ENCODE measurements around the gene MAPK8IP3. TPM values are rescaled to one million over a fixed set of nuclear protein-coding genes. Genes with fewer than 3 reads are reported as not detected.
A peak's percentile ranks its signal among the peaks of the same experiment; 100 is the strongest.

MAPK8IP3 gene
- polyA plus RNA-seq, 1 experiment = 22.5 TPM

DNA sequence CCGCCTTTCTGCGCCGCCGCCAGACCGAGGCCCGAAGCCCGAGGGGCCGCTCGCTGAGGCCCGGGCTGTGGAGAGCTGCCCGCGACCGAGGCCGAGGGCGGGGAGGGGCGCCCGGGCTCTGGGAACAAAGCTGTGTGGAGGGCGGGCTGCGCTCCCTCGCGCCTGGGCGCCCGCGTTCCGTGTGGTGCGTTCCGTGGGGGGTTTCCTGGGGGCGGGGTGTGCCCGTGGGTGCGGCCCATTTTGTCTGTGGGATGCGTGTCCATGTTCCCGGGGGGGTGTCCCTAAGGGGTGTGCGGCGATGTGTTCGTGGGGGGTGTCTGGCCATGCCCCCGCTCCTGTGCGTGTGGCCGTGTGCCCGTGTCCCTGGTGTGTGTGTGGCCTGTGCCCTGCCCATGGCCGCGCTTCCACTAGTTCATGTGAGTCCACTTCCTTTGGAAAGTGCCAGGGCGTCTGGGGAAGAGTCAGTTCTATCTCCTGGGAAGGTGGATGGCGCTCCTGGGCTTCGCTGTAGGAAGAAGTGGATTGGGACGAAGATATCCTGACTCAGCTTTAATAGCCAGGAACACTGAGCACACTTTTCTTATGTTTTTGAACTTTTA lies 27.4 kb upstream of the MAPK8IP3 start:
- H3K36me3 ChIP-seq (ENCODE audit: control insufficient read depth, insufficient read depth, low read length) = peaks cover 13% of the 10 kb centered on the region
- TF ChIP-seq, protein P1, sequence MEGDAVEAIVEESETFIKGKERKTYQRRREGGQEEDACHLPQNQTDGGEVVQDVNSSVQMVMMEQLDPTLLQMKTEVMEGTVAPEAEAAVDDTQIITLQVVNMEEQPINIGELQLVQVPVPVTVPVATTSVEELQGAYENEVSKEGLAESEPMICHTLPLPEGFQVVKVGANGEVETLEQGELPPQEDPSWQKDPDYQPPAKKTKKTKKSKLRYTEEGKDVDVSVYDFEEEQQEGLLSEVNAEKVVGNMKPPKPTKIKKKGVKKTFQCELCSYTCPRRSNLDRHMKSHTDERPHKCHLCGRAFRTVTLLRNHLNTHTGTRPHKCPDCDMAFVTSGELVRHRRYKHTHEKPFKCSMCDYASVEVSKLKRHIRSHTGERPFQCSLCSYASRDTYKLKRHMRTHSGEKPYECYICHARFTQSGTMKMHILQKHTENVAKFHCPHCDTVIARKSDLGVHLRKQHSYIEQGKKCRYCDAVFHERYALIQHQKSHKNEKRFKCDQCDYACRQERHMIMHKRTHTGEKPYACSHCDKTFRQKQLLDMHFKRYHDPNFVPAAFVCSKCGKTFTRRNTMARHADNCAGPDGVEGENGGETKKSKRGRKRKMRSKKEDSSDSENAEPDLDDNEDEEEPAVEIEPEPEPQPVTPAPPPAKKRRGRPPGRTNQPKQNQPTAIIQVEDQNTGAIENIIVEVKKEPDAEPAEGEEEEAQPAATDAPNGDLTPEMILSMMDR (IDR thresholded peaks at IDR 0.05; ENCODE audit: insufficient read depth, low read depth, low read length) = no peak

DNA sequence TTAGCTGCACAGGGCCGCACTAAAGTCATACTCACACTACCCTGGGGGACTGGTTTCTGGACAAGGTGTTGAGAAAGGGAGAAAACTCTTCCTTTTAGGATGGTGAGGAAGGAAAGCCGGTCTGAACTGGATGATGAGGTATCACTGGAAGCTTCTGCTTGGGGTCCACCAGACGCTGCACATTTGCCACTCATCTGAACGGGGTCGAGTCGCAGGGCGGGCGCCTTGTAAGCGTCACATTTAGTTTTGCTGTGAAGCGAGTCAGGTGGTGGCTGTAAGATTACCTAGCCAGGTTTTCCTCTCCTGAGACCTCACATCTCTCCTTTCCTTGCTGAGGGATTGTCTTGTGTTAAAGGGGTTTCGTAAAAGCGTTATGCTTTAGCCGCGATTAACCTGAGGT lies 25.6 kb upstream of the MAPK8IP3 start:
- no peak for DNase-seq (ENCODE audit: low read depth)
- H3K27me3 ChIP-seq (ENCODE audit: control insufficient read depth, insufficient read depth, low read length) = no peaks in the 10 kb centered on the region
- TF ChIP-seq, protein P1 (IDR thresholded peaks at IDR 0.05; ENCODE audit: insufficient read depth, low read depth, low read length) = no peak
- no peak overlapping the region for H3K4me3 ChIP-seq (ENCODE audit: low read depth, low read length)
- POLR2A ChIA-PET = no interaction called here
- H3K36me3 ChIP-seq (ENCODE audit: control insufficient read depth, insufficient read depth, low read length) = peaks cover 4% of the 10 kb centered on the region; the same call in 1 of the 2 replicates
- CTCF ChIA-PET = interaction anchor here (1.0 kb wide), 1 partner anchor 26 kb away, joined by 6 read pairs; the partner anchor contains the start of gene MAPK8IP3

More for the DNA sequence above, 27.4 kb upstream of the MAPK8IP3 start:
- POLR2A ChIA-PET = no interaction called here
- Histone ChIP-seq H3K27me3 (ENCODE audit: control insufficient read depth, insufficient read depth, low read length) (no peaks in the 10 kb centered on the region), H3K4me3 (ENCODE audit: low read depth, low read length) (peak overlapping the region; percentile 53)
- no peak for DNase-seq (ENCODE audit: low read depth)
- CTCF ChIA-PET = interaction anchor here (1.2 to 2.0 kb wide), 4 partner anchors 27 to 185 kb away, joined by 3 to 6 read pairs (median 3); partner anchors contain the start of genes MAPK8IP3 and TELO2

DNA sequence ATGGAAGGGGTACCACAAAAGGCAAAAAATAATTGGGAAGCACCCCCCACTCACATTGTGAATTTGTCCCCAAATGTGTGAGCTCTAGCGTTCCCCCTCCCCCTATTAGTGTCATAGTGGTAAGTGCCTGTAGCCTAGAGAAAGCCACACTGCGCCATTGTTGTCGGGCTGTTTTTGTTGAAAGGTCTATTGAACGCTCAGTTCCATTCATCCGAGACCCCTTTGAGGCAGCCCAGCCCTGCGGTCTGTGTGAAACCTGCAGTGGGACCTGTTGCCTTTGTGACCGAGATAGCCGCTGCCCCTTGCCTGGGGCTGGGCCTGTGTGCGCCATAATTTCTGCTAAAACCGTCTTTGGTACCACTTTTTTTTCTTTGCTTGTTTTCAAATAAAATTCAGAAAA lies 25.0 kb upstream of the MAPK8IP3 start:
- Histone ChIP-seq H3K27me3 (ENCODE audit: control insufficient read depth, insufficient read depth, low read length) (no peaks in the 10 kb centered on the region), H3K36me3 (ENCODE audit: control insufficient read depth, insufficient read depth, low read length) (peaks cover 2% of the 10 kb centered on the region; the same call in 1 of the 2 replicates), H3K4me3 (ENCODE audit: low read depth, low read length) (no peak overlapping the region)
- CTCF ChIA-PET = interaction anchor here (0.9 to 2.3 kb wide), 2 partner anchors 19 to 25 kb away, joined by 3 to 6 read pairs; partner anchors contain the start of gene MAPK8IP3
- TF ChIP-seq, protein P1 (IDR thresholded peaks at IDR 0.05; ENCODE audit: insufficient read depth, low read depth, low read length) = no peak
- no peak for DNase-seq (ENCODE audit: low read depth)
- POLR2A ChIA-PET = no interaction called here

DNA sequence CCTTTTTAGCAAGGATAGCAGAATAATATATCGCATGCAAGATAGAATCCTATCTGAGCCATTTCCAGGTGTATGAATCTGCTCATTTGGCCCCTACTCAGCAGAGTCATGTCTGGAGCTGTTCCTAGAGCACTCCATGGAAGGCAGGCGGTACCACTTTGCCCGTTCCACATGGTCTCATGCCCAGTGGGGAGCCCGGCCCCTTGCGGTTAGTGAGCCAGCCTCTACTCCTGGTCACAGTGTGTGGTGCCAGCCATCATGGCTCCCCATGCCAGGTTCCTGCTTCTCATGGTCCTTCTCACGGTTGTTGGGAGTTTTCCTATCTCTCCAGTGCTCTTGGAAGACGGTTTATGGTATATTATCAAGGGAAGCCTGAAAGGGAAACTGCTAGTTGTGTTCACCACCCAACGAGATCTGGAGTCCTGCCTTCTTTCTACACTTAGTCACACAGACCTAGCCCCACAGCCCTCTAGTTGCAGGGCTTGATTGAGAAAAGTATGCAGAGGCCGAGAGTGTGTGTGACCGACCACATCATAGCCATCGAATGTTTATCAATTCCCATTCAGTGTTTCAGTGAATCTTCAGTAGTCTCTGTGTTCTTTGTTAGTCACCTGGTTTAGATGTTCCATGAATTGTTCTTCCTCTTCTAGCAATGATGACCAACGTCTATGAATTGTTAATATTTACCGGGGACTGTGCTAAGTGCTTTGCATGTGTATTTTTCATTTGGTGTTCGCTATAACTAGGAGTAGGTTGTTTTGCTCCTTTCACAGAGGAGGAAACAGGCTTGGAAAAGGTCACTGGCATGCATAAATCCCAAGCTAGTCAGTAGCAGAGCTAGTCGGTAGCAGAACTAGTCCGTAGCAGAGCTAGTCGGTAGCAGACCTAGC lies 18.3 kb upstream of the MAPK8IP3 start:
- H3K27me3 ChIP-seq (ENCODE audit: control insufficient read depth, insufficient read depth, low read length) = no peaks in the 10 kb centered on the region
- no peak for DNase-seq (ENCODE audit: low read depth)
- no peak overlapping the region for H3K4me3 ChIP-seq (ENCODE audit: low read depth, low read length)
- ChIA-PET CTCF (interaction anchor here (4.4 kb wide), 1 partner anchor 19 kb away, joined by 23 read pairs; the partner anchor contains the start of gene MAPK8IP3), POLR2A (no interaction called here)
- peaks cover 18% of the 10 kb centered on the region for H3K36me3 ChIP-seq (ENCODE audit: control insufficient read depth, insufficient read depth, low read length)
- TF ChIP-seq, protein P1 (IDR thresholded peaks at IDR 0.05; ENCODE audit: insufficient read depth, low read depth, low read length) = no peak
